ENCODE measurements around the gene SEC14L1.

DNA sequence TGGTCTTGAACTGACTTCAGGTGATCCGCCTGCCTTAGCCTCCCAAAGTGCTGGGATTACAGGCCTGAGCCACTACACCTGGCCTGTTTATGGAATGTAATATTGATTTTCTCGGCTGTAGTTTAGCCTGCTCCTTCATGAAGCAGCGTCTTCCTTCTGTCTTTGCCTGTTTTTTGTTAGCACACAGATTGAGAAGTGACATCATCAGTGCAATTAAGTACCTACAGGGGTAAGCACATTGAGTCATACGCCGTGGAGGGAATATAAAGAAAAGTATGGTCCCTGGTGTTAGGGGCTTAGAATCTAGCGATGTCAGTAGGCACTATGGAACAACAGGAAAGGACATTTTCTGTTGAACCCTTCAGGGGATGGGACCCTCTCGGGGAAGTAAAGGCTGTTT lies 48.7 kb upstream of the SEC14L1 start:
- TF ChIP-seq ZNF274 (IDR thresholded peaks at IDR 0.05; ENCODE audit: low read length) (no peak), ZNF274 (tag by site-specific recombination; IDR thresholded peaks at IDR 0.05; ENCODE audit: borderline replicate concordance) (no peak), ZNF146 (tag by site-specific recombination; IDR thresholded peaks at IDR 0.05) (no peak), FEZF1 (tag by site-specific recombination; IDR thresholded peaks at IDR 0.05) (no peak), ZNF155 (tag by site-specific recombination; IDR thresholded peaks at IDR 0.05) (no peak), ZNF501 (tag by site-specific recombination; IDR thresholded peaks at IDR 0.05) (no peak), ZNF221 (tag by site-specific recombination; IDR thresholded peaks at IDR 0.05; ENCODE audit: borderline replicate concordance) (no peak)
- TF ChIP-seq, protein P1, sequence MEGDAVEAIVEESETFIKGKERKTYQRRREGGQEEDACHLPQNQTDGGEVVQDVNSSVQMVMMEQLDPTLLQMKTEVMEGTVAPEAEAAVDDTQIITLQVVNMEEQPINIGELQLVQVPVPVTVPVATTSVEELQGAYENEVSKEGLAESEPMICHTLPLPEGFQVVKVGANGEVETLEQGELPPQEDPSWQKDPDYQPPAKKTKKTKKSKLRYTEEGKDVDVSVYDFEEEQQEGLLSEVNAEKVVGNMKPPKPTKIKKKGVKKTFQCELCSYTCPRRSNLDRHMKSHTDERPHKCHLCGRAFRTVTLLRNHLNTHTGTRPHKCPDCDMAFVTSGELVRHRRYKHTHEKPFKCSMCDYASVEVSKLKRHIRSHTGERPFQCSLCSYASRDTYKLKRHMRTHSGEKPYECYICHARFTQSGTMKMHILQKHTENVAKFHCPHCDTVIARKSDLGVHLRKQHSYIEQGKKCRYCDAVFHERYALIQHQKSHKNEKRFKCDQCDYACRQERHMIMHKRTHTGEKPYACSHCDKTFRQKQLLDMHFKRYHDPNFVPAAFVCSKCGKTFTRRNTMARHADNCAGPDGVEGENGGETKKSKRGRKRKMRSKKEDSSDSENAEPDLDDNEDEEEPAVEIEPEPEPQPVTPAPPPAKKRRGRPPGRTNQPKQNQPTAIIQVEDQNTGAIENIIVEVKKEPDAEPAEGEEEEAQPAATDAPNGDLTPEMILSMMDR (tag by site-specific recombination; IDR thresholded peaks at IDR 0.05): no peak
- TF ChIP-seq, protein P2, sequence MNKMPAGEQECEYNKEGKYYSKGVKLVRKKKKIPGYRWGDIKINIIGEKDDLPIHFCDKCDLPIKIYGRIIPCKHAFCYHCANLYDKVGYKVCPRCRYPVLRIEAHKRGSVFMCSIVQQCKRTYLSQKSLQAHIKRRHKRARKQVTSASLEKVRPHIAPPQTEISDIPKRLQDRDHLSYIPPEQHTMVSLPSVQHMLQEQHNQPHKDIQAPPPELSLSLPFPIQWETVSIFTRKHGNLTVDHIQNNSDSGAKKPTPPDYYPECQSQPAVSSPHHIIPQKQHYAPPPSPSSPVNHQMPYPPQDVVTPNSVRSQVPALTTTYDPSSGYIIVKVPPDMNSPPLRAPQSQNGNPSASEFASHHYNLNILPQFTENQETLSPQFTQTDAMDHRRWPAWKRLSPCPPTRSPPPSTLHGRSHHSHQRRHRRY (tag by site-specific recombination; IDR thresholded peaks at IDR 0.05): no peak
